Esophagus squamous epithelium (tissue), 4 donors: ENCODE measurements around the gene RC3H2.

Source experiments
- CTCF ChIP-seq, 6 experiments: fragments of 450-650 bp in 4 of 6; fragments of 200-600 bp in 2 of 6; sonication (generic) in 2 of 6; IDR thresholded peaks; one replicate each; pipeline ENCODE4 v1.5.1; 2016 to 2019; ENCODE audit warnings: antibody characterized with exemption in 6 of 6, mild to moderate bottlenecking in 4 of 6, moderate library complexity in 4 of 6
- POLR2A ChIP-seq, 4 donors: fragments of 450-650 bp; IDR thresholded peaks; one replicate each; pipeline ENCODE4 v1.6.1; 2017; ENCODE audit warnings: antibody characterized with exemption in 4 of 4, mild to moderate bottlenecking in 4 of 4, moderate library complexity in 3 of 4

- TF ChIP-seq CTCF (IDR thresholded peaks at IDR 0.05) = no peak
- no peak for TF ChIP-seq POLR2A (IDR thresholded peaks at IDR 0.05)
Measured at GRCh38 chr9:122814545-122814944, 90.6 kb downstream of the RC3H2 start.
